ENCODE data around the gene ACBD6.
A peak's percentile ranks its signal among the peaks of the same experiment; 100 is the strongest.
"Not testable (repeated sequence)": the region's sequence is repeated elsewhere in the genome, so short reads cannot be mapped to it uniquely, and the experiment has no call there.

Gene ACBD6

DNA sequence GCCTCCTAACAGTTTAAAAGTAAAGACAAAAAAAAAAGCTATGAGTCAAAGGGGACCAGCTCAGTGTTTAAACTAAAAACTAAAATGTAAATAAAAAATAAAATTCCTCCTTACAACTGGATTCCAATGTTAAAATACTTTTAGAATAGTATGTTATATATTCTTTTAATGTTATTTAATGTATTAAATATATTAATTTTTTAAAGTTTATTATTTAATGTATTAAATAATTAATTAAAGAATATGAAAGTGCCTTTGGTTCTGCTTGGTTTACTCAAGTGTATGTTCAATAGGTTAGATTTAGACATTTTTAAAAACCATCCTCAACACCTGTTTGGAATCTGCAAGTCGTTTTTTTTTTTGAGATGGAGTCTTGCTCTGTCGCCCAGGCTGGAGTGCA is 13.1 kb downstream of the ACBD6 start:
- DNase-seq (ENCODE audit: low spot score) = no peak

- DNase-seq (ENCODE audit: low spot score) = no peak
These were observed 13.7 kb downstream of the ACBD6 start for GRCh38 chr1:180488661-180489060.

DNA sequence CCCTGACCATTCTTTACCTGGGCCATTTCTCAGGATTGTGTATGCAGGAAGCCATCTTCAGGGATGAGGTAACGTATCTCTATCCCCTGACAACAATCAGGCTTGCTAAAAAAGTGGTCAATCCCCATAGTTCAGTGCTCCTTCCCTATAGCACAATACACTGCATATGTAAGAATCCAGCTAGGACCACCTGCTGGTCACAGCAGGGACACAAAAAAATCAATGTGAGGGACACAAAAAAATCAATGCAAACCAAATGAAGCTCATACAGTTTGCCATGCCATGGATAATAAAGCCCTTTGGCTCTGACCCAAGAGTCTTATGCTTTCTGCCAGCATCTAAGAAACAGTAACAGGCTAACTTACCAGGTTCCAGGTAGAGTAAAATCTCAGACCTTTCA is 16.3 kb downstream of the ACBD6 start:
- no peak for DNase-seq (ENCODE audit: low spot score)

- no peak for DNase-seq (ENCODE audit: low spot score)
These were observed 17.9 kb downstream of the ACBD6 start for GRCh38 chr1:180484490-180484889.

GRCh38 chr1:180482425-180483275 is 19.7 kb downstream of the ACBD6 start:
- peak; percentile 66 for DNase-seq (ENCODE audit: low spot score)

- DNase-seq (ENCODE audit: low spot score) = no peak
These were observed 32.3 kb downstream of the ACBD6 start for GRCh38 chr1:180470031-180470430.

- no peak for DNase-seq (ENCODE audit: low spot score)
These were observed 34.1 kb downstream of the ACBD6 start for GRCh38 chr1:180468311-180468710.

DNA sequence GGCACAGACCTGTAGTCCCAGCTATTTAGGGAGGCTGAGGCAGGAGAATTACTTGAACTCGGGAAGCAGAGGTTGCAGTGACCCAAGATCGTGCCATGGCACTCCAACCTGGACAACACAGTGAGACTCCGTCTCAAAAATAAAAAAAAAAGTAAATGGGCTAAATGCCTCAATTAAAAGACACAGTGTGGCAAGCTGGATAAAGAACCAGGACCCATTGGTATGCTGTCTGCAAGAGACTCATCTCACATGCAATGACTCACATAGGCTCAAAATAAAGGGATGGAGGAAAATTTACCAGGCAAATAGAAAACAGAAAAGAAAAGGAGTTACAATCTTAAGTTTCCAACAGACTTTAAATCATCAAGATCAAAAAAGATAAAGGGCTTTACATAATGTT is 40.3 kb downstream of the ACBD6 start:
- no peak for DNase-seq (ENCODE audit: low spot score)

- DNase-seq (ENCODE audit: low spot score) = not testable (repeated sequence)
These were observed 40.7 kb downstream of the ACBD6 start for GRCh38 chr1:180461682-180462081.

DNA sequence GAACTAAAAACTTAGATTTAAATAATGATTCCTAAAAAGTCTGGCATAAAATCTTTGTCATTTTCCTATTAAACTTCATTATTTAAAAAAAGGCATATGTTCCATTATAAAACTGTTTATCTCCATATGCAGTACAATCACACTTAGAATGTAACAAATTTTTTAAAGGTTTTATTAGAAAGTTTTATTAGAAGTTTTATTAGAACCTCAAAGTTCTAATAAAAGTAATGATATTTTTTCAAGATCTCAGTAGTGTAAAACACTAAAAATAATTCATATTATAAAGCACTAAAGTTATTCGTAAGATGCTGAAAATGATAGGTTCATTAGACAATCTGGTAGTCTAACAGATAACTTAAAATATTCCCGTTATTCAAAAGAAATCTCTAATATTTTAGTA is 43.6 kb downstream of the ACBD6 start:
- DNase-seq (ENCODE audit: low spot score) = no peak

DNA sequence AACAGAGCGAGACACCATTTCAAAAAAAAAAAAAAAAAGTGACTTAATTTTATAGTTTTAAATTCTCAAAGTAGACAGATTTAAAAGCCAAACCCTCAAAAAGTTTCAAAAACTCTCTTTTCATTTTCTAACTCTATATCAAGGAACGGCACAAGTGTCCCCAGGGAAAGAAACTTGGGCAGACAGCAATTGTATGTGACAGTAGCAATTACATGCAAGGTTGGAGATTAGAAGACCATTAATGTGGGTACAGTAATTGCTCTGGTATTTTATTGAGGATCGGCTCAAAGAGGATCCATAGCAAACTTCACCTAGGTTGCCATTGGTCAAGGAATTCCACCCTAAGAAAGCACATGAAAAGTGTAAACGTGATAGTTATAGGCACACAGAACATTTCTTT is 46.2 kb downstream of the ACBD6 start:
- DNase-seq (ENCODE audit: low spot score) = no peak

- DNase-seq (ENCODE audit: low spot score) = no peak
These were observed 50.9 kb downstream of the ACBD6 start for GRCh38 chr1:180451504-180451903.

GRCh38 chr1:180444522-180444921 is 57.9 kb downstream of the ACBD6 start:
- no peak for DNase-seq (ENCODE audit: low spot score)

DNA sequence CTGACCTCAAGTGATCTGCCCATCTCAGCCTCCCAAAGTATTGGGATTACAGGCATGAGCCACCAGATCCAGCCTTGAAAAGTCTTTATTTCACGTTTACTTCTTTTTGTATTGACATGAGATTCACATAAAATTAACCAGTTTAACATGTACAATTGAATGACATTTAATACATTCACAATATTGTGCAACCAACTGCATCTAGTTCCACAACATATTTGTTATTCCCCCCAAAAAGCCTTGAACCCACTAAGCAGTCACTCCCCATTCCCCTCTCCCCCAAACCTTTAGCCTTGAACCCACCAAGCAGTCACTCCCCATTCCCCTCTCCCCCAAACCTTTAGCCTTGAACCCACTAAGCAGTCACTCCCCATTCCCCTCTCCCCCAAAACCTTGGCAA is 62.0 kb downstream of the ACBD6 start:
- DNase-seq (ENCODE audit: low spot score) = no peak

DNA sequence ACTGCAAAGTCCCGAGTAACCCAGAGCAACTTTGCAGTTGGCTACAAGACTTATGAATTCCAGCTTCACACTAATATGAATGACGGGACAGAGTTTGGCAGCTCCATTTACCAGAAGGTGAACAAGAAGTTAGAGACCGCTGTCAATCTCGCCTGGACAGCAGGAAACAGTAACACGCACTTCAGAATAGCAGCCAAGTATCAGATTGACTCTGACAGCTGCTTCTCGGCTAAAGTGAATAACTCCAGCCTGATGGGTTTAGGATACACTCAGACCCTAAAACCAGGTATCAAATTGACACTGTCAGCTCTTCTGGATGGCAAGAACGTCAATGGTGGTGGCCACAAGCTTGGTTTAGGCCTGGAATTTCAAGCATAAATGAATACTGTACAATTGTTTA is 66.8 kb downstream of the ACBD6 start:
- no peak for DNase-seq (ENCODE audit: low spot score)

- no peak for DNase-seq (ENCODE audit: low spot score)
These were observed 68.5 kb downstream of the ACBD6 start for GRCh38 chr1:180433873-180434272.

GRCh38 chr1:180431683-180432082 is 70.7 kb downstream of the ACBD6 start:
- no peak for DNase-seq (ENCODE audit: low spot score)

GRCh38 chr1:180428782-180429695 is 73.3 kb downstream of the ACBD6 start:
- no peak for DNase-seq (ENCODE audit: low spot score)

DNA sequence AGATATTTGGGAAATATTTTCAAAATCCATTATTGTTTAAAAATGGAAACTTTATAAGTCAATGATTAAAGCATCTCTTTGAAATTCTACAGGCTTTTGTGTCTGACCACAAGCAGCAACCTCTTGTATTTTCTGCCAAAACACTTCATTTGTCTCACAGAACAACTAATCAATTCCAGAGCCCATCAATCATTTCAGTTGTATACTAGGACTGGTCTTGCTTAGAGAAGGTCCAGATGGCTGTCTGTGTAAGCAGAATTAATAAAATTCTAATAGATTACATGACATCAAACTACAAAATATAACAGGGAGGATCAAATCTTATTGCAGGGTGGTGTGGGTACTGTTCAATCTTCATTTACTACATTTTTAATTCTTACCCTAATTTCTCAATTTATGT is 76.4 kb downstream of the ACBD6 start:
- DNase-seq (ENCODE audit: low spot score) = no peak

DNA sequence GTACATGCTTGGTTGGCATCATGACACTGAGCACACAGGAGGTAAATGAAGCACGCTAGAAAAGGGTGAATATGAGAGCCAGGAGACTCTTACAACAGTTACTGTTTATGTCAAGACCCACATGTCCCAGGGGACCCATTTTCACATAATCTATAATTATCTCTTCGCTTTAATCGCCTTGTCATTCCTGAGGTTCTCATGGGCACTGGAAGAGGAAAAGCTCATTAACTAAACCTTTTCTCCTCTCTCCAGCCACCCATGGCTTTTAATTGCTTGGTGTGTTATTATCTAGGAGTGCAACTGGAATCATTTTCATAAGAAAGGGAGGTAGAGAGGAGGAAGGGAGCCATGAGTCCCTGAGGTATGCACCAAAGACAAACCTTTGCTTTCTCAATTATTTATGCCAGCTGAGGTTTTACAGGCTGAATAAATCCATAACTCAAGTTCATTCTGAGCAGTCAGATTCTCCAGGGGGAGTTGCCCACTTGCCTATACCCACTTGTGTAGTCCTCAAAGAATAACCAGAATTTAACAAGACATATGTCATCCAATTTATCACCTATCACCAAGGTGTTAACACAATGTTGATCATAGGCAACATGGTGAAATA is 77.4 kb downstream of the ACBD6 start:
- DNase-seq (ENCODE audit: low spot score) = no peak

GRCh38 chr1:180421614-180422013 is 80.8 kb downstream of the ACBD6 start:
- DNase-seq (ENCODE audit: low spot score) = no peak

DNA sequence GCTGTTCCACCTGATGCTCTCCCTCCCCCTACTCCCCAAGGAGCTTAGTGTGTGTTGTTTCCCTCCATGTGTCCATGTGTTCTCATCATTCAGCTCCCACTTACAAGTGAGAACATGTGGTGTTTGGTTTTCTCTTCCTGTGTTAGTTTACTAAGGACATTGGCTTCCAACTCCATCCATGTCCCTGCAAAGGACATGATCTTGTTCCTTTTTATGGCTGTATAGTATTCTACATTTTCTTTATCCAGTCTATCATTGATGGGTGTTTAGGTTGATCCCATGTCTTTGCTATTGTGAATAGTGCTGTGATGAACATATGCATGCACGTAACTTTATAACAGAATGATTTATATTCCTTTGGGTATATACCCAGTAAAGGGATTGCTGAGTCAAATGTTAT is 81.2 kb downstream of the ACBD6 start:
- not testable (repeated sequence) for DNase-seq (ENCODE audit: low spot score)

Data from globus pallidus (tissue), 1 donor.